GM19193 (cell line): ENCODE data around the gene VPS37C.
A peak's percentile ranks its signal among the peaks of the same experiment; 100 is the strongest.

ENCODE experiments used
- POLR2A ChIP-seq: IDR thresholded peaks from 4 replicates; pipeline ENCODE4 v1.6.1; 2011; ENCODE audit not compliant: insufficient read depth, insufficient read length; ENCODE audit errors: extremely low read depth

The VPS37C gene

GRCh38 chr11:61106894-61107470 lies 54.2 kb downstream of the VPS37C start:
- no peak for TF ChIP-seq POLR2A

- no peak for TF ChIP-seq POLR2A
Observed at GRCh38 chr11:61106296-61106695, 54.9 kb downstream of the VPS37C start.

GRCh38 chr11:61104963-61105362 lies 56.3 kb downstream of the VPS37C start:
- no peak for TF ChIP-seq POLR2A

GRCh38 chr11:61103851-61104423 lies 57.3 kb downstream of the VPS37C start:
- no peak for TF ChIP-seq POLR2A

GRCh38 chr11:61102667-61103571 lies 58.3 kb downstream of the VPS37C start:
- TF ChIP-seq POLR2A: no peak

GRCh38 chr11:61098778-61099177 lies 62.4 kb downstream of the VPS37C start:
- no peak for TF ChIP-seq POLR2A

- TF ChIP-seq POLR2A: no peak
Observed at GRCh38 chr11:61095021-61095420, 66.2 kb downstream of the VPS37C start.

- TF ChIP-seq POLR2A: no peak
Observed at GRCh38 chr11:61092908-61093763, 68.1 kb downstream of the VPS37C start.

- TF ChIP-seq POLR2A: peak; percentile 55
Observed at GRCh38 chr11:61092280-61092766, 68.9 kb downstream of the VPS37C start.

- peak; percentile 37 for TF ChIP-seq POLR2A
Observed at GRCh38 chr11:61091373-61092279, 69.6 kb downstream of the VPS37C start.

DNA sequence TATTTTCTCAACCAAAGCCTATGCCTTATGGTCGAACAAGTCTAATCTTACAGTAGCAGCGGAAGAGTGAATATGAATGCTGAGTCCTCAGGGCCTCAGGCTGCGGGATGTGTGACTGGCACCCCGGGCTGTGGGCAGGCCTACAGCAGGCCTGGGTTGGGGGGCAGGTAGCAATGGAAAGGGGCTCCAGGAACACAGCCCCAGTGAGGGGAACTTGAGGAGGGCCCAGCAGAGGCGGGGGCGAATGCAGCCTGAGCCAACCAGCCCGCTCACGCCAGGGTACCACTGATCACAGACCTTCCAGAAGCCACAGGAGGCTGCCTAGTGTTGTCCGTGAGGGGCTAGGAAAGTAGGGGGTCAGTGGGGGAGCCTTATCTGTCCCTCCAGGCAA lies 70.2 kb downstream of the VPS37C start:
- no peak for TF ChIP-seq POLR2A

DNA sequence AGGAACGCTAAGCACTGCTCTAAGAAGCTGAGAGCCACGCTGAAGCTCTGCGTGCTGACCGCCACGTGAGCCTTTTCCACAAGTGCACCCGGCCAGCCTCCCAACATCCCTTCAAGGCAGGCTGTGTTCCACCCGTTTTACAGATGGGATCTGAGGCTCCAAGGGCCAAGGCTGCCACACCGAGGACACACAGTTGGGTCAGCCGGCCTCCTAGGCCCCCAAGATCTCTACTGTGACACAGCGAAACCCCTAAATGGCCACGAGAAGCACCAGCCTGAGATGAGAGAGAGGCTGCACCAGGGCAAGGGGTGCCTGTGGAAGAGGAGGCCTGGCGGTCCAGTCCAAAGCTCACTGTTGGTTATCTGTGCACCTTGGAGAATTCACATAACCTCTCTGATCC lies 70.7 kb downstream of the VPS37C start:
- TF ChIP-seq POLR2A: no peak

GRCh38 chr11:61089806-61090491 lies 71.3 kb downstream of the VPS37C start:
- TF ChIP-seq POLR2A: no peak

GRCh38 chr11:61087426-61088119 lies 73.7 kb downstream of the VPS37C start:
- TF ChIP-seq POLR2A: no peak
